Panc1 (cell line): Measurements from ENCODE around the gene CCDC187. TPM values are rescaled to one million over a fixed set of nuclear protein-coding genes. Genes with fewer than 3 reads are reported as not detected.

Experiments
- ATAC-seq: fragments of 200-7000 bp; cut with Tn5 transposase; 2 replicates; pipeline ENCODE4 v1.9.1; 2020; ENCODE audit warnings: mild to moderate bottlenecking, moderate library complexity
- BruUV-seq: library from RNA; stranded (reverse); fragments of 400-500 nt; replicated peaks from 2 replicates; lab custom pipeline; 2021; lab: Mats Ljungman, UMichigan
- CTCF ChIA-PET: fragments of 300-600 bp; sonication (Branson Sonifier 250); formaldehyde crosslinking; loops from one replicate; lab custom pipeline; 2022; ENCODE audit warnings: antibody characterized with exemption; lab: Charles Lee
- POLR2A ChIA-PET: fragments of 300-600 bp; sonication (Branson Sonifier 250); formaldehyde crosslinking; loops from one replicate; lab custom pipeline; 2022; ENCODE audit warnings: antibody characterized with exemption; lab: Charles Lee
- DNase-seq: peaks from one replicate; pipeline ENCODE4 v3.0.0-alpha.2; 2010; ENCODE audit warnings: low read depth, low spot score
- H3K27ac ChIP-seq: 2 replicates; pipeline ENCODE4 v1.5.1; 2011; ENCODE audit warnings: mild to moderate bottlenecking, low read length, inconsistent platforms
- H3K27me3 ChIP-seq: fragments of 200-500 bp; sonication (Bioruptor generic); 2 replicates; pipeline ENCODE4 v1.6.0; 2014; ENCODE audit warnings: low read length, inconsistent platforms; ENCODE audit not compliant: control insufficient read depth, insufficient read depth
- H3K36me3 ChIP-seq: fragments of 200-500 bp; sonication (Bioruptor generic); 2 replicates; pipeline ENCODE4 v1.5.1; 2014; ENCODE audit warnings: inconsistent platforms, mild to moderate bottlenecking, low read length, moderate library complexity; ENCODE audit not compliant: control insufficient read depth, insufficient read depth
- H3K4me1 ChIP-seq: 2 replicates; pipeline ENCODE4 v1.5.1; 2011; ENCODE audit warnings: inconsistent platforms, mild to moderate bottlenecking, low read length, moderate library complexity; ENCODE audit not compliant: control insufficient read depth, insufficient read depth
- H3K4me3 ChIP-seq, 2 experiments: 2 replicates each; pipeline ENCODE4 v1.5.1; 2011 to 2012; ENCODE audit warnings: low read depth in 2 of 2, low read length in 2 of 2, mild to moderate bottlenecking in 2 of 2, inconsistent platforms in 1 of 2, moderate library complexity in 1 of 2
- H3K9me3 ChIP-seq: fragments of 200-500 bp; sonication (Bioruptor generic); 2 replicates; pipeline ENCODE4 v1.5.1; 2014; ENCODE audit warnings: low read depth, mild to moderate bottlenecking, inconsistent platforms, low read length, moderate library complexity; ENCODE audit not compliant: control insufficient read depth, insufficient read depth
- POLR2AphosphoS5 ChIP-seq: IDR thresholded peaks from 2 replicates; pipeline ENCODE4 v1.6.1; 2012; ENCODE audit warnings: mild to moderate bottlenecking, low read depth, low read length, moderate library complexity
- SIN3A ChIP-seq: IDR thresholded peaks from 2 replicates; pipeline ENCODE4 v1.6.1; 2012; ENCODE audit warnings: low read depth, mild to moderate bottlenecking, low read length, moderate library complexity, borderline replicate concordance; ENCODE audit not compliant: insufficient read depth
- TCF7L2 ChIP-seq: IDR thresholded peaks from 2 replicates; pipeline ENCODE4 v1.6.1; 2011; ENCODE audit warnings: mild to moderate bottlenecking, low read depth, low read length, inconsistent platforms
- in situ Hi-C: cut with HindIII; loops from 2 replicates; pipeline ENCODE4 v1.10.0; 2016; ENCODE audit warnings: low sequenced_read_pairs, low pct_unique_long_range_greater_than_20kb
- intact Hi-C: fragments of 100-400 bp; cut with micrococcal nuclease; formaldehyde crosslinking; loops from one replicate; pipeline ENCODE4 v1.10.0; 2022; ENCODE audit not compliant: unreplicated experiment
- total RNA-seq: library from RNA; stranded (reverse); gene quantifications from one replicate; pipeline ENCODE4 v1.2.1, GENCODE V29; 2021; ENCODE audit not compliant: unreplicated experiment
- TF ChIP-seq, protein P1 (sequence below), 2 experiments: IDR thresholded peaks; 2 replicates each; pipeline ENCODE4 v1.6.1; 2011 to 2012; ENCODE audit warnings: low read depth in 2 of 2, control low read depth in 1 of 2, low read length in 1 of 2, mild to moderate bottlenecking in 1 of 2, moderate library complexity in 1 of 2; ENCODE audit not compliant: insufficient read depth in 1 of 2
- TF ChIP-seq, protein P2 (sequence below): fragments of 450-650 bp; IDR thresholded peaks from 2 replicates; pipeline ENCODE4 v1.5.1; 2017; ENCODE audit warnings: mild to moderate bottlenecking

Gene CCDC187
- total RNA-seq, 1 experiment from 2014 or later = not detected

DNA sequence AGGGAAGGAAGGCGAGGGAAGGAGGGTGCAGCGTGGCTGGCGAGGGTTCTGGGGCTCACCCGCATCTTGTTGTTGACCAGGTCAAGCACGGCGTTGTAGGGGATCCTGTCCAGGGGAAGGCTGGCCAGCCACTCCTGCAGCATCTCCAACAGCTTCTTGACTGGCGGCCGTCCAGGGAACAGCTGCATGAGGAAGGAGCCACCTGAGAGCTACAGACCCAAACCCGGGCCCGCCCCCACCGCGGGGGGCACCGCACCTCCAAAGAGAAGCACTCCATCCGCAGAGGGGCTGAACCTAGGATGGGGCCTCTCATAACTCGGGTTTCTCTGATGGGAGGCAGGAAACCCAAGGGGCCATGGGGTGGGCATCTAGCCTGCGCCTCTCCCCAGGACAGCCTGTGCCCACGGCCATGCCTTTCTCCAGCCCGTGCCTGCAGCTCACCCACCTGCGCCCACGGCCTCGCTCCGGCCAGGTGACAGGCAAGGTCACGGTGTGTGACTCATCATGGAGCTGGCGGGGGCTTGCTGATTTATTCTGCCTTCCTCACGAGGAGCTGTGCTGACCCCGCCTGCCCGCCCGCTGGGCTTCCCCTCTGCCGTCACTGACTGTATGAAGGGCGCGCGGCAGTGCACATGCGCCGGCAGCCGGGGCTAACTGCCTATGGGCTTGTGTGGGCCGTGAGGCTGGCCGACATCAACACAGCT lies 87.2 kb downstream of the CCDC187 start:
- intact Hi-C loops = no loop called here

DNA sequence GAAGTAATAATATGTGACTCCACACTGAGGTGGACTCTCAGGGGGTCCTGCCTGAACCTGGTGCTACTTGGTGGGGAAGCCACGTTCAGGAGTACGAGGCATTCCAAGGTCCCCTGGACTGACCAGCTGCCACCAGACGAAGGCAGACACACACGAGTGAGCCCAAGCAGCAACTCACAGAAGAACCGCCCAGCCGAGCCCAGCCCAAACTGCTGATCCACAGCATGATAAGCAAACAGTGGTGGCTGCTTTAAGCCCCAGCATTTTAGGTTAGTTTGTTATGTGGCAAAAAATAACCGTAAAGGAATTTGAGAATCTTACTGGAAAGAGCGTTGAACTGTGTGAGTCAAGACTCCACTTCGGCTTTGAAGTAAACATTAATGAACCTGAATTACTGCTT lies 90.2 kb downstream of the CCDC187 start:
- Histone ChIP-seq H3K27me3 (no peaks in the 10 kb centered on the region), H3K4me1 (no peaks in the 10 kb centered on the region), H3K36me3 (0 out of 2 replicates have a peak, but pooled peaks cover 2% of the 10 kb centered on the region), H3K4me3 (no peak overlapping the region), H3K9me3 (no peaks in the 10 kb centered on the region; the same call in 1 of the 2 replicates), H3K27ac (no peak overlapping the region)
- TF ChIP-seq, protein P1, sequence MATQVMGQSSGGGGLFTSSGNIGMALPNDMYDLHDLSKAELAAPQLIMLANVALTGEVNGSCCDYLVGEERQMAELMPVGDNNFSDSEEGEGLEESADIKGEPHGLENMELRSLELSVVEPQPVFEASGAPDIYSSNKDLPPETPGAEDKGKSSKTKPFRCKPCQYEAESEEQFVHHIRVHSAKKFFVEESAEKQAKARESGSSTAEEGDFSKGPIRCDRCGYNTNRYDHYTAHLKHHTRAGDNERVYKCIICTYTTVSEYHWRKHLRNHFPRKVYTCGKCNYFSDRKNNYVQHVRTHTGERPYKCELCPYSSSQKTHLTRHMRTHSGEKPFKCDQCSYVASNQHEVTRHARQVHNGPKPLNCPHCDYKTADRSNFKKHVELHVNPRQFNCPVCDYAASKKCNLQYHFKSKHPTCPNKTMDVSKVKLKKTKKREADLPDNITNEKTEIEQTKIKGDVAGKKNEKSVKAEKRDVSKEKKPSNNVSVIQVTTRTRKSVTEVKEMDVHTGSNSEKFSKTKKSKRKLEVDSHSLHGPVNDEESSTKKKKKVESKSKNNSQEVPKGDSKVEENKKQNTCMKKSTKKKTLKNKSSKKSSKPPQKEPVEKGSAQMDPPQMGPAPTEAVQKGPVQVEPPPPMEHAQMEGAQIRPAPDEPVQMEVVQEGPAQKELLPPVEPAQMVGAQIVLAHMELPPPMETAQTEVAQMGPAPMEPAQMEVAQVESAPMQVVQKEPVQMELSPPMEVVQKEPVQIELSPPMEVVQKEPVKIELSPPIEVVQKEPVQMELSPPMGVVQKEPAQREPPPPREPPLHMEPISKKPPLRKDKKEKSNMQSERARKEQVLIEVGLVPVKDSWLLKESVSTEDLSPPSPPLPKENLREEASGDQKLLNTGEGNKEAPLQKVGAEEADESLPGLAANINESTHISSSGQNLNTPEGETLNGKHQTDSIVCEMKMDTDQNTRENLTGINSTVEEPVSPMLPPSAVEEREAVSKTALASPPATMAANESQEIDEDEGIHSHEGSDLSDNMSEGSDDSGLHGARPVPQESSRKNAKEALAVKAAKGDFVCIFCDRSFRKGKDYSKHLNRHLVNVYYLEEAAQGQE (IDR thresholded peaks at IDR 0.05; ENCODE audit: insufficient read depth in 1 of 2, low read depth in 2 of 2, low read length in 1 of 2) = no peak
- TF ChIP-seq, protein P2, sequence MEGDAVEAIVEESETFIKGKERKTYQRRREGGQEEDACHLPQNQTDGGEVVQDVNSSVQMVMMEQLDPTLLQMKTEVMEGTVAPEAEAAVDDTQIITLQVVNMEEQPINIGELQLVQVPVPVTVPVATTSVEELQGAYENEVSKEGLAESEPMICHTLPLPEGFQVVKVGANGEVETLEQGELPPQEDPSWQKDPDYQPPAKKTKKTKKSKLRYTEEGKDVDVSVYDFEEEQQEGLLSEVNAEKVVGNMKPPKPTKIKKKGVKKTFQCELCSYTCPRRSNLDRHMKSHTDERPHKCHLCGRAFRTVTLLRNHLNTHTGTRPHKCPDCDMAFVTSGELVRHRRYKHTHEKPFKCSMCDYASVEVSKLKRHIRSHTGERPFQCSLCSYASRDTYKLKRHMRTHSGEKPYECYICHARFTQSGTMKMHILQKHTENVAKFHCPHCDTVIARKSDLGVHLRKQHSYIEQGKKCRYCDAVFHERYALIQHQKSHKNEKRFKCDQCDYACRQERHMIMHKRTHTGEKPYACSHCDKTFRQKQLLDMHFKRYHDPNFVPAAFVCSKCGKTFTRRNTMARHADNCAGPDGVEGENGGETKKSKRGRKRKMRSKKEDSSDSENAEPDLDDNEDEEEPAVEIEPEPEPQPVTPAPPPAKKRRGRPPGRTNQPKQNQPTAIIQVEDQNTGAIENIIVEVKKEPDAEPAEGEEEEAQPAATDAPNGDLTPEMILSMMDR = no peak
- no peak for TF ChIP-seq SIN3A
- no peak for TF ChIP-seq POLR2AphosphoS5
- TF ChIP-seq TCF7L2 = no peak
- no TSS peak for BruUV-seq
- DNase-seq = no peak
- intact Hi-C loops = no loop called here
- in situ Hi-C loops = no loop called here
- CTCF ChIA-PET = no interaction called here
- ATAC-seq = no peak
- POLR2A ChIA-PET = no interaction called here

More for the DNA sequence above, 87.2 kb downstream of the CCDC187 start:
- DNase-seq = no peak
- TF ChIP-seq TCF7L2 (no peak), POLR2AphosphoS5 (no peak), SIN3A (no peak)
- TF ChIP-seq, protein P1 (IDR thresholded peaks at IDR 0.05; ENCODE audit: insufficient read depth in 1 of 2, low read depth in 2 of 2, low read length in 1 of 2) = no peak
- TF ChIP-seq, protein P2 = no peak
- no TSS peak for BruUV-seq
- Histone ChIP-seq H3K4me1 (no peaks in the 10 kb centered on the region), H3K9me3 (no peaks in the 10 kb centered on the region; the same call in 1 of the 2 replicates), H3K4me3 (no peak overlapping the region), H3K27me3 (no peaks in the 10 kb centered on the region), H3K27ac (no peak overlapping the region), H3K36me3 (0 out of 2 replicates have a peak, but pooled peaks cover 2% of the 10 kb centered on the region)
- ATAC-seq = no peak
- POLR2A ChIA-PET = no interaction called here
- CTCF ChIA-PET = interaction anchor here (0.6 kb wide), 2 partner anchors 46 to 66 kb away, joined by 3 to 6 read pairs; no protein-coding TSS in a partner anchor
- in situ Hi-C loops = no loop called here
